ENCODE measurements around the gene NOG. TPM values are rescaled to one million over a fixed set of nuclear protein-coding genes. Genes with fewer than 3 reads are reported as not detected.

Gene NOG
- total and polyA plus RNA-seq, 2 experiments from 2014 or later, result 0.39 to 0.66 TPM

DNA sequence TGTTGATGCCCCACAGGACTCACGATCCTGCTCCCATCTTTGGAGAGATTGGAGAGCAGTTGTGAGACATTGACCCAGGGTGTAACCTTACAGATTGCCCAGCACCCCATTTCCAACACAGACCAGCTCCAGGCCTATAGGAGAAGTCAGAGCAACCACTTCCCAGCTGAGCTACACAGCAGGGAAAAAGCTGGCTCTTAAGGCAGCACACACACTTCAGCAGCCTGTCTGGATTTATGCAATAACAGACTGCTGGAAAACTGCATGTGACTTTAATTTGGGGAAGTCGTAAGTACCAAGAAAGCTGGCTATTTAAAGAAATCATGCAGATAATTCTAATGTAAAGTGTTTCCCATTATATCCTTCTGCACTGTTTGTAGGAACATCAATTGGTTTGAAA lies 30.8 kb downstream of the NOG start:
- H3K9me3 Mint-ChIP-seq, result no peaks in the 10 kb centered on the region
- H3K36me3 Mint-ChIP-seq (ENCODE audit: low read depth), result no peaks in the 10 kb centered on the region
- Histone ChIP-seq H2AFZ (peak overlapping the region; percentile 57; the same call in 1 of the 2 replicates), H3K9me2 (ENCODE audit: insufficient read depth) (no peaks in the 10 kb centered on the region), H4K20me1 (replicated peaks; ENCODE audit: insufficient read depth) (no peaks in the 10 kb centered on the region), H3K79me2 (replicated peaks; ENCODE audit: insufficient read depth) (no peaks in the 10 kb centered on the region), H3K27ac (ENCODE audit: low read depth) (no peak overlapping the region), H3K4me3 (no peak overlapping the region), H3K27me3 (ENCODE audit: insufficient read depth) (no peaks in the 10 kb centered on the region), H3K4me2 (peak overlapping the region; percentile 62), H3K4me1 (ENCODE audit: insufficient read depth) (peaks cover 11% of the 10 kb centered on the region), H3K36me3 (ENCODE audit: insufficient read depth) (no peaks in the 10 kb centered on the region), H3F3A (replicated peaks; ENCODE audit: low read depth) (no peaks in the 10 kb centered on the region)
- H3K4me1 Mint-ChIP-seq, result peaks cover 22% of the 10 kb centered on the region
- no peak overlapping the region for H3K4me3 Mint-ChIP-seq
- no peaks in the 10 kb centered on the region for H3K27me3 Mint-ChIP-seq (ENCODE audit: insufficient read depth, low read depth, poor library complexity)
- no peak for TF ChIP-seq ZNF114 (CRISPR knock-in tag; IDR thresholded peaks at IDR 0.05)
- ATAC-seq, result peak; percentile 66
- DNase-seq (ENCODE audit: low spot score), result no peak
- no peak overlapping the region for H3K27ac Mint-ChIP-seq

DNA sequence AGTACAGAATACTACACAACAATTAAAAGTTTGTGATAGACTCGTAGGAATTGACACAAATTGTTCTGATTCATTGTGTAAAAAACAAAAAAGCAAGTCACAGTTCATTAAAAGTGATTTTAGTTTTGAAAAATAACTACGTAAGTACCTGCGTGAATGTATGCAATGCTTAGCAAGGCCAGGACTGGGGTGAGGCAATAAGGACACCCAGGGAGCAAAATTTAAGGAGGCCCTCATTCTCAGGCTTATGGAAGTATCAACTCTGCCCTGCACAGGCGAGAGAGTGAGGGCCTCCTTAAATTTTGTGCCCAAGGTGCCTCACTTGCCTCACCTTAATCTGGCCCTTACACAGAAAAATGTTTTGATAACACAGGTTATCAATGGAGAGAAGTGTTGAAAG lies 31.4 kb downstream of the NOG start:
- no peaks in the 10 kb centered on the region for H3K79me2 ChIP-seq (replicated peaks; ENCODE audit: insufficient read depth)
- peak overlapping the region; percentile 62 for H3K4me2 ChIP-seq
- no peaks in the 10 kb centered on the region for H3K36me3 ChIP-seq (ENCODE audit: insufficient read depth)
- Mint-ChIP-seq H3K27ac (no peak overlapping the region), H3K4me1 (peaks cover 22% of the 10 kb centered on the region), H3K4me3 (no peak overlapping the region), H3K36me3 (ENCODE audit: low read depth) (no peaks in the 10 kb centered on the region), H3K27me3 (ENCODE audit: insufficient read depth, low read depth, poor library complexity) (no peaks in the 10 kb centered on the region), H3K9me3 (no peaks in the 10 kb centered on the region)
- H4K20me1 ChIP-seq (replicated peaks; ENCODE audit: insufficient read depth), result no peaks in the 10 kb centered on the region
- H3F3A ChIP-seq (replicated peaks; ENCODE audit: low read depth), result no peaks in the 10 kb centered on the region
- no peak overlapping the region for H3K4me3 ChIP-seq
- DNase-seq (ENCODE audit: low spot score) (peak; percentile 45), ATAC-seq (peak; percentile 83)
- H3K4me1 ChIP-seq (ENCODE audit: insufficient read depth), result peaks cover 11% of the 10 kb centered on the region
- H2AFZ ChIP-seq, result no peak overlapping the region
- TF ChIP-seq, protein P1, sequence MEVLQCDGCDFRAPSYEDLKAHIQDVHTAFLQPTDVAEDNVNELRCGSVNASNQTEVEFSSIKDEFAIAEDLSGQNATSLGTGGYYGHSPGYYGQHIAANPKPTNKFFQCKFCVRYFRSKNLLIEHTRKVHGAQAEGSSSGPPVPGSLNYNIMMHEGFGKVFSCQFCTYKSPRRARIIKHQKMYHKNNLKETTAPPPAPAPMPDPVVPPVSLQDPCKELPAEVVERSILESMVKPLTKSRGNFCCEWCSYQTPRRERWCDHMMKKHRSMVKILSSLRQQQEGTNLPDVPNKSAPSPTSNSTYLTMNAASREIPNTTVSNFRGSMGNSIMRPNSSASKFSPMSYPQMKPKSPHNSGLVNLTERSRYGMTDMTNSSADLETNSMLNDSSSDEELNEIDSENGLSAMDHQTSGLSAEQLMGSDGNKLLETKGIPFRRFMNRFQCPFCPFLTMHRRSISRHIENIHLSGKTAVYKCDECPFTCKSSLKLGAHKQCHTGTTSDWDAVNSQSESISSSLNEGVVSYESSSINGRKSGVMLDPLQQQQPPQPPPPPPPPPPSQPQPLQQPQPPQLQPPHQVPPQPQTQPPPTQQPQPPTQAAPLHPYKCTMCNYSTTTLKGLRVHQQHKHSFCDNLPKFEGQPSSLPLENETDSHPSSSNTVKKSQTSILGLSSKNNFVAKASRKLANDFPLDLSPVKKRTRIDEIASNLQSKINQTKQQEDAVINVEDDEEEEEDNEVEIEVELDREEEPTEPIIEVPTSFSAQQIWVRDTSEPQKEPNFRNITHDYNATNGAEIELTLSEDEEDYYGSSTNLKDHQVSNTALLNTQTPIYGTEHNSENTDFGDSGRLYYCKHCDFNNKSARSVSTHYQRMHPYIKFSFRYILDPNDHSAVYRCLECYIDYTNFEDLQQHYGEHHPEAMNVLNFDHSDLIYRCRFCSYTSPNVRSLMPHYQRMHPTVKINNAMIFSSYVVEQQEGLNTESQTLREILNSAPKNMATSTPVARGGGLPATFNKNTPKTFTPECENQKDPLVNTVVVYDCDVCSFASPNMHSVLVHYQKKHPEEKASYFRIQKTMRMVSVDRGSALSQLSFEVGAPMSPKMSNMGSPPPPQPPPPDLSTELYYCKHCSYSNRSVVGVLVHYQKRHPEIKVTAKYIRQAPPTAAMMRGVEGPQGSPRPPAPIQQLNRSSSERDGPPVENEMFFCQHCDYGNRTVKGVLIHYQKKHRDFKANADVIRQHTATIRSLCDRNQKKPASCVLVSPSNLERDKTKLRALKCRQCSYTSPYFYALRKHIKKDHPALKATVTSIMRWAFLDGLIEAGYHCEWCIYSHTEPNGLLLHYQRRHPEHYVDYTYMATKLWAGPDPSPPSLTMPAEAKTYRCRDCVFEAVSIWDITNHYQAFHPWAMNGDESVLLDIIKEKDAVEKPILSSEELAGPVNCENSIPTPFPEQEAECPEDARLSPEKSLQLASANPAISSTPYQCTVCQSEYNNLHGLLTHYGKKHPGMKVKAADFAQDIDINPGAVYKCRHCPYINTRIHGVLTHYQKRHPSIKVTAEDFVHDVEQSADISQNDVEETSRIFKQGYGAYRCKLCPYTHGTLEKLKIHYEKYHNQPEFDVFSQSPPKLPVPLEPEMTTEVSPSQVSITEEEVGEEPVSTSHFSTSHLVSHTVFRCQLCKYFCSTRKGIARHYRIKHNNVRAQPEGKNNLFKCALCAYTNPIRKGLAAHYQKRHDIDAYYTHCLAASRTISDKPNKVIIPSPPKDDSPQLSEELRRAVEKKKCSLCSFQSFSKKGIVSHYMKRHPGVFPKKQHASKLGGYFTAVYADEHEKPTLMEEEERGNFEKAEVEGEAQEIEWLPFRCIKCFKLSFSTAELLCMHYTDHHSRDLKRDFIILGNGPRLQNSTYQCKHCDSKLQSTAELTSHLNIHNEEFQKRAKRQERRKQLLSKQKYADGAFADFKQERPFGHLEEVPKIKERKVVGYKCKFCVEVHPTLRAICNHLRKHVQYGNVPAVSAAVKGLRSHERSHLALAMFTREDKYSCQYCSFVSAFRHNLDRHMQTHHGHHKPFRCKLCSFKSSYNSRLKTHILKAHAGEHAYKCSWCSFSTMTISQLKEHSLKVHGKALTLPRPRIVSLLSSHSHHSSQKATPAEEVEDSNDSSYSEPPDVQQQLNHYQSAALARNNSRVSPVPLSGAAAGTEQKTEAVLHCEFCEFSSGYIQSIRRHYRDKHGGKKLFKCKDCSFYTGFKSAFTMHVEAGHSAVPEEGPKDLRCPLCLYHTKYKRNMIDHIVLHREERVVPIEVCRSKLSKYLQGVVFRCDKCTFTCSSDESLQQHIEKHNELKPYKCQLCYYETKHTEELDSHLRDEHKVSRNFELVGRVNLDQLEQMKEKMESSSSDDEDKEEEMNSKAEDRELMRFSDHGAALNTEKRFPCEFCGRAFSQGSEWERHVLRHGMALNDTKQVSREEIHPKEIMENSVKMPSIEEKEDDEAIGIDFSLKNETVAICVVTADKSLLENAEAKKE (CRISPR knock-in tag; IDR thresholded peaks at IDR 0.05), result no peak
- TF ChIP-seq STAT1 (IDR thresholded peaks at IDR 0.05; ENCODE audit: unreplicated experiment) (no peak), EZH2phosphoT487 (IDR thresholded peaks at IDR 0.05; ENCODE audit: unreplicated experiment) (no peak)
- H3K9me2 ChIP-seq (ENCODE audit: insufficient read depth), result no peaks in the 10 kb centered on the region
- no peak overlapping the region for H3K27ac ChIP-seq (ENCODE audit: low read depth)
- no peaks in the 10 kb centered on the region for H3K27me3 ChIP-seq (ENCODE audit: insufficient read depth)

Measured in GM23338 (cell line).